ENCODE measurements around the gene P3H2.

Gene P3H2

GRCh38 chr3:190121383-190121782, 686 bp upstream of the P3H2 start:
- no peaks in the 10 kb centered on the region for H3K9me3 ChIP-seq
- H3K4me3 ChIP-seq (ENCODE audit: low read depth in 1 of 2, low read length in 1 of 2), result no peak overlapping the region
- no peak for TF ChIP-seq CTCF (IDR thresholded peaks at IDR 0.05)
- H3K4me1 ChIP-seq (ENCODE audit: control insufficient read depth in 1 of 2, insufficient read depth in 1 of 2, low read depth in 1 of 2, low read length in 1 of 2), result peaks cover 0 to 7% of the 10 kb centered on the region in 2 experiments
- H3K27me3 ChIP-seq, result peaks cover 66% of the 10 kb centered on the region
- no peak overlapping the region for H3K27ac ChIP-seq
- H3K36me3 ChIP-seq, result no peaks in the 10 kb centered on the region

GRCh38 chr3:190121061-190121377, 322 bp upstream of the P3H2 start:
- peaks cover 66% of the 10 kb centered on the region for H3K27me3 ChIP-seq
- H3K4me1 ChIP-seq (ENCODE audit: control insufficient read depth in 1 of 2, insufficient read depth in 1 of 2, low read depth in 1 of 2, low read length in 1 of 2), result peaks cover 0 to 7% of the 10 kb centered on the region in 2 experiments
- H3K36me3 ChIP-seq, result no peaks in the 10 kb centered on the region
- no peaks in the 10 kb centered on the region for H3K9me3 ChIP-seq
- no peak overlapping the region for H3K27ac ChIP-seq
- no peak overlapping the region for H3K4me3 ChIP-seq (ENCODE audit: low read depth in 1 of 2, low read length in 1 of 2)
- TF ChIP-seq CTCF (IDR thresholded peaks at IDR 0.05), result no peak

- no peaks in the 10 kb centered on the region for H3K36me3 ChIP-seq
- peaks cover 0 to 7% of the 10 kb centered on the region in 2 experiments for H3K4me1 ChIP-seq (ENCODE audit: control insufficient read depth in 1 of 2, insufficient read depth in 1 of 2, low read depth in 1 of 2, low read length in 1 of 2)
- H3K27ac ChIP-seq, result no peak overlapping the region
- H3K27me3 ChIP-seq, result peaks cover 66% of the 10 kb centered on the region
- no peak for TF ChIP-seq CTCF (IDR thresholded peaks at IDR 0.05)
- H3K9me3 ChIP-seq, result no peaks in the 10 kb centered on the region
- no peak overlapping the region for H3K4me3 ChIP-seq (ENCODE audit: low read depth in 1 of 2, low read length in 1 of 2)
Observed at GRCh38 chr3:190119461-190120268, 1.0 kb downstream of the P3H2 start.

- Histone ChIP-seq H3K27me3 (peaks cover 56% of the 10 kb centered on the region), H3K4me3 (ENCODE audit: low read depth in 1 of 2, low read length in 1 of 2) (no peak overlapping the region), H3K36me3 (no peaks in the 10 kb centered on the region), H3K9me3 (no peaks in the 10 kb centered on the region), H3K27ac (no peak overlapping the region), H3K4me1 (ENCODE audit: control insufficient read depth in 1 of 2, insufficient read depth in 1 of 2, low read depth in 1 of 2, low read length in 1 of 2) (peaks cover 0 to 7% of the 10 kb centered on the region in 2 experiments)
- no peak for TF ChIP-seq CTCF (IDR thresholded peaks at IDR 0.05)
Observed at GRCh38 chr3:190118438-190118837, 2.3 kb downstream of the P3H2 start.

- H3K9me3 ChIP-seq, result no peaks in the 10 kb centered on the region
Observed at GRCh38 chr3:190117981-190118380, 2.7 kb downstream of the P3H2 start.

More at GRCh38 chr3:190117981-190118380, 2.7 kb downstream of the P3H2 start:
- H3K36me3 ChIP-seq, result no peaks in the 10 kb centered on the region
- H3K4me1 ChIP-seq (ENCODE audit: control insufficient read depth in 1 of 2, insufficient read depth in 1 of 2, low read depth in 1 of 2, low read length in 1 of 2), result peaks cover 0 to 7% of the 10 kb centered on the region in 2 experiments
- H3K27me3 ChIP-seq, result peaks cover 54% of the 10 kb centered on the region
- no peak overlapping the region for H3K27ac ChIP-seq
- TF ChIP-seq CTCF (IDR thresholded peaks at IDR 0.05), result no peak
- no peak overlapping the region for H3K4me3 ChIP-seq (ENCODE audit: low read depth in 1 of 2, low read length in 1 of 2)

Data from neutrophil (primary cell).